Measurements from ENCODE around the gene ZHX3.
"Not testable (repeated sequence)": the region's sequence is repeated elsewhere in the genome, so short reads cannot be mapped to it uniquely, and the experiment has no call there.

Gene ZHX3

DNA sequence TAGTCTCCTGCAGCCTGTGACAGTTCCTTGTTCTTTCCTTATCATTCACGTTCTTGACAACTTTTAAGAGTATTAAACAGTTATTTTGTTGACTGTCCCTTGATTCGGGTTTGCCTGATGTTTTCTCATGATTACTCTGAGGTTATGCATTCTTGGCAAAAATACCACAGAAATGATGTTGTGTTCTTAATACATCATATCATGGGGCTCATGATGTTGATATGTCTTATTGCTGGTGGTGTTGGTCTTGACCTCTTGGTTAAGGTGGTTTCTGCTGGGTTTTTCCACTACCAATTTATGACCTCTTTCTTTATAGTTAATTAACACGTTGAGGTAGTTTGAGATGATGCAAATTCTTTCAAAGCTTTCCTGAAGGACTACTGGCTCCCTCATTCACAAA, 59.1 kb downstream of the ZHX3 start:
- H3K79me2 ChIP-seq (ENCODE audit: control insufficient read depth, insufficient read depth, low read length, unreplicated experiment), result peaks cover 26% of the 10 kb centered on the region
- H3K4me1 ChIP-seq (ENCODE audit: control insufficient read depth, insufficient read depth, low read length, unreplicated experiment), result peaks cover 16% of the 10 kb centered on the region

DNA sequence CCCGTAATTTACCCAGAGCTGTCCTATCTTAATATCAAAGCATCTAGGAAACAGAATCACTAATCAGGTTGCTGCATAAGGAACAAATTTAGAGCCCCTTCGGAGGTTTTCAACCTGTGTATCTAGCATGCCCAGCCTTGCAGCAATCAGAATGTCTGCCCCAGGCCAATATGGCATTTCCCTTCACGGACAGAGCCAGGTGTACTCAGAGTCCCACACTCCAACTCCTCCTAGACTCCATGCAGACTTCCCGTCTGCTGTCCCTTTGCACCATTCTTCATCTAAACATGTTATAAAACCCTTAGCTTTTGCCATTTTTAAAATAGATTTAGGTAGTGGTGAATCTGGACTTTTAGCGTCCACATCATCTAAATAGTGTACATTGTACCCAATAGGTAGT, 61.0 kb downstream of the ZHX3 start:
- Histone ChIP-seq H3K27me3 (ENCODE audit: insufficient read depth, low read length) (no peaks in the 10 kb centered on the region), H3K36me3 (ENCODE audit: insufficient read depth, low read length) (peaks cover 3% of the 10 kb centered on the region), H3K27ac (ENCODE audit: low read depth, low read length) (no peak overlapping the region), H3K79me2 (ENCODE audit: control insufficient read depth, insufficient read depth, low read length, unreplicated experiment) (peaks cover 20% of the 10 kb centered on the region), H2AFZ (ENCODE audit: low read length, unreplicated experiment) (no peak overlapping the region), H3K4me1 (ENCODE audit: control insufficient read depth, insufficient read depth, low read length, unreplicated experiment) (peaks cover 11% of the 10 kb centered on the region), H3K4me3 (ENCODE audit: low read depth, low read length) (no peak overlapping the region)

More for the DNA sequence above, 59.1 kb downstream of the ZHX3 start:
- H3K27me3 ChIP-seq (ENCODE audit: insufficient read depth, low read length), result no peaks in the 10 kb centered on the region
- H3K27ac ChIP-seq (ENCODE audit: low read depth, low read length), result no peak overlapping the region
- H3K36me3 ChIP-seq (ENCODE audit: insufficient read depth, low read length), result peaks cover 3% of the 10 kb centered on the region
- no peak overlapping the region for H2AFZ ChIP-seq (ENCODE audit: low read length, unreplicated experiment)
- H3K4me3 ChIP-seq (ENCODE audit: low read depth, low read length), result no peak overlapping the region

DNA sequence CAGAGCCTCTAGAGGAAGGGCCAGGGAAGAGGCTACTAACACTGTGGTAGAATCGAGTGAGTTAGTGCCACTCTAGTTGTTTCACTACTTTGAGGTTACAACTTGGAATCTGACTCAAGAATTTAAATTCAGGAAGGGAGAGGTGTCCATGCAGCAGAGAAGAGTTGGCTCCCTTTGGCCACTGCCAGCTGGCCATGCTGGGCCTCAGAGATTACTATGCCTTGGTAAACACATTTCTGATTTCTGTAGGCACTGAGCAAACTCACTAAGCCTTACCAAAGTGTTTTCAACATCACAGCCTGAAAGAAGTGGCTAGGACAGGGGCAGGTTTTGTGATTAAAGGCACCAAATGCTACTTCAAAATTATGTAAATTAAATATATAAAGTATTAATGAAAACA, 61.9 kb downstream of the ZHX3 start:
- H3K36me3 ChIP-seq (ENCODE audit: insufficient read depth, low read length), result peaks cover 3% of the 10 kb centered on the region
- H3K79me2 ChIP-seq (ENCODE audit: control insufficient read depth, insufficient read depth, low read length, unreplicated experiment), result peaks cover 15% of the 10 kb centered on the region
- H3K4me3 ChIP-seq (ENCODE audit: low read depth, low read length), result no peak overlapping the region
- no peak overlapping the region for H3K27ac ChIP-seq (ENCODE audit: low read depth, low read length)
- H3K27me3 ChIP-seq (ENCODE audit: insufficient read depth, low read length), result no peaks in the 10 kb centered on the region
- peaks cover 15% of the 10 kb centered on the region for H3K4me1 ChIP-seq (ENCODE audit: control insufficient read depth, insufficient read depth, low read length, unreplicated experiment)
- H2AFZ ChIP-seq (ENCODE audit: low read length, unreplicated experiment), result no peak overlapping the region

DNA sequence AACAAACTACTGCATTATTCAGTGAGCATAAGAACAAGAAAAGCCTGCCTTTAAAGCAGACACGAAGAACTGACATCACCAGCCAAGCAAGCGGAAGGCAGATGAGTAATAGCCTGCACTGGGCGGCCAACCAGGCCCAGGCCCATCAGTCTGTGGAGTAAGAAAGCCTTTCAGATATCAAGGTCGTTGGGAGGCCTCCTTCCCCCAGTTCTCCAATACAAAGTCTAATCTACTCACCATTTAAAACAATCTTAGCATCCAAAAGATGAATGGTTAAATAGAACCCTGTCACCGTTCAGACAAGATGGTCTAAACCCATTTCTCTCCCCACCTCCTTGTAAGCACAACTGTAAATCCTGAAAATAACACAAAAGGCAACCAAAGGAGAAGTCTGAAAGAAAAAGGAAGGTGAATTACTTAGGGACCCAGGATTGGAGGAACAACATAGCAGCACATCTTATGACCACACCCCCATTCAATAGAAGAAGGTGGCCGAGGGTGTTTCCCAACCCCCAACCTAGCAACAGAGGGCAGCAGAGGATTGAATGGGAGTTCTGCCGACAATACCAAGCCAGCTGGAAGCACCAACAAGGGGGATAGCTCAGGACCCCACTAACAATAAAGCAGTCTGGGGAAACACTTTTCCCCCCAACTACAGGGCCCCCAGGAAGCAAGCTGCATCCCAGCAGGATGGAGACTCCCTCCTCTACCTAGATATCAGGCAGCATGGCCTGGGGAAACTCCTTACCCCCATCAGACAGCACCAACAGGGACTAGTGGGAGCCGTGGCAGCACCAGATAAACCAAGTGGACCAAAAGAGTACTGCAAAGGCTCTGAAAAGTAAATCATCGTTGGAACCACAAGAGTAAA, 67.9 kb downstream of the ZHX3 start:
- no peaks in the 10 kb centered on the region; the same call in 1 of the 2 replicates for H3K36me3 ChIP-seq (ENCODE audit: insufficient read depth, low read length)
- H3K27me3 ChIP-seq (ENCODE audit: insufficient read depth, low read length), result no peaks in the 10 kb centered on the region
- peaks cover 25% of the 10 kb centered on the region for H3K79me2 ChIP-seq (ENCODE audit: control insufficient read depth, insufficient read depth, low read length, unreplicated experiment)
- peak overlapping the region; percentile 75 for H2AFZ ChIP-seq (ENCODE audit: low read length, unreplicated experiment)
- peak overlapping the region; percentile 60 for H3K4me3 ChIP-seq (ENCODE audit: low read depth, low read length)
- H3K4me1 ChIP-seq (ENCODE audit: control insufficient read depth, insufficient read depth, low read length, unreplicated experiment), result peaks cover 68% of the 10 kb centered on the region
- peak overlapping the region; percentile 99 for H3K27ac ChIP-seq (ENCODE audit: low read depth, low read length)

DNA sequence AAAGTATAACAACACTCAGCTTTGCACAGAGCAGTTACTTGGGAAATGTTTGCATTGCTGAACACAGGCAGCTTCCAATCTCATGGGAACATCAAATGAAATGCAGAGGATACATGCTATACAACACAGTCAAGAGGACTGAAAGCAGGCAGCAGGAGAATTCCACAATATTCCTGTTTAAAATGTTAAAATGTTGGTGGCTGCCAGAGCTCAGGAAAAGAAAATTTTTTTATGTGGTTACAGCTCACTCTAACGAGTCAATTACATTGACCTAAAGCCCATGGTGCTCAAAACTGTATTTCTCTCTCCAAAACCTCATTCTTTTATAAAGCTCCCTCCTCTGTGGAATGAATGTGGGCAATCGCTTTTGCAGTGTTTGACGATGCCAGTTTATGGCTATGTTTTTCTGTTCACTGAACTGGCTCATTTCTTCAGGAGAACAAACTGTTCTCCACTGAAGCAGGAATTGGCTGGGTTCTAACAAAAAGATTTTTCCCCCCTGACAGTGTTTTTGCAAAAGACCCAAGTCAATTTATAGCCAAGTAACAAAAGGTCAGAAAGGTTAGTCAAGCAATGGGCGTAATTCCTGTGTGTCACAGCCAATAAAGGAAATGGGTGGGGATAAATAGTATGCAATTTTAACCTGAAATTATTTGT, 69.0 kb downstream of the ZHX3 start:
- H2AFZ ChIP-seq (ENCODE audit: low read length, unreplicated experiment), result peak overlapping the region; percentile 9
- H3K4me1 ChIP-seq (ENCODE audit: control insufficient read depth, insufficient read depth, low read length, unreplicated experiment), result peaks cover 65% of the 10 kb centered on the region
- peak overlapping the region; percentile 60 for H3K4me3 ChIP-seq (ENCODE audit: low read depth, low read length)
- peak overlapping the region; percentile 99 for H3K27ac ChIP-seq (ENCODE audit: low read depth, low read length)
- no peaks in the 10 kb centered on the region for H3K27me3 ChIP-seq (ENCODE audit: insufficient read depth, low read length)
- peaks cover 33% of the 10 kb centered on the region for H3K79me2 ChIP-seq (ENCODE audit: control insufficient read depth, insufficient read depth, low read length, unreplicated experiment)
- H3K36me3 ChIP-seq (ENCODE audit: insufficient read depth, low read length), result no peaks in the 10 kb centered on the region; the same call in 1 of the 2 replicates

DNA sequence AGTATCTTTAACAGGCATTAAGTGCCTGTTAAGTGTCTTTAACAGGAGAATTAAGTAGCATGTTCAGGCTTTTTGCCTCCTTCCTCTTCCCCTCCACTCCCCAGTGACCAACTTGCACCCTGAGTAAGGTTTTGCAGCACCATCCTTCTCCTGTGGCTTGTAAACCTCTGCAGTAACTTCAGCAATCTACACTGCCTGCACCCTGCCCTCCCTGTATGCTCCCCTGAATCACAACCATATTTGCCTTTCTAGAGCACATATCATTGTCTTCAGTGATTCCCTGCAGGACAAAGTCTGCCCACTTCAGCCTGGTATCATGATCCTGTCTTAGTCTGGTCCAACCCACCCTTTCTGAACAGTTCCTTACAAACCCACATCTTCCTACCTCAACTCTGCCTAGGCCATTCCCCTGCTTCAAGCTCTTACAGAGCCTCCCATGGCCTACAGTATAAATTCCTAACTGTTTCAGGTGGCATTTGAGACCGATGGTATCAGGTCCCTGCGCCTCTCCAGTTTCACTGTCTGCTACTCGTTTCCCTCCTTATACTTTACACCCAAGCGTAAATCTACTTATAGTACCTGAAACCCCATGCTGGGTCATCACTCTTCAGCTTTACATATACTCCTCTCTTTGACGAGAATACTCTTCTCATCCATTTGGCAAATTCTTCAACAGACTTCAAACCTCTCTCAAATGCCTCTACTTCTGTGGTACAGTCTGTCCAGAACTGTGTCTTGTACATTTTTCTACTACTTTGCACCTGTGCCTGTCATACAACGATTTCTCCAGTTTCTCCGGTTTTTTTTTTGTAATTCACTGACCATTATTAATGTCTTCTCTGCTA, 69.8 kb downstream of the ZHX3 start:
- H2AFZ ChIP-seq (ENCODE audit: low read length, unreplicated experiment), result no peak overlapping the region

DNA sequence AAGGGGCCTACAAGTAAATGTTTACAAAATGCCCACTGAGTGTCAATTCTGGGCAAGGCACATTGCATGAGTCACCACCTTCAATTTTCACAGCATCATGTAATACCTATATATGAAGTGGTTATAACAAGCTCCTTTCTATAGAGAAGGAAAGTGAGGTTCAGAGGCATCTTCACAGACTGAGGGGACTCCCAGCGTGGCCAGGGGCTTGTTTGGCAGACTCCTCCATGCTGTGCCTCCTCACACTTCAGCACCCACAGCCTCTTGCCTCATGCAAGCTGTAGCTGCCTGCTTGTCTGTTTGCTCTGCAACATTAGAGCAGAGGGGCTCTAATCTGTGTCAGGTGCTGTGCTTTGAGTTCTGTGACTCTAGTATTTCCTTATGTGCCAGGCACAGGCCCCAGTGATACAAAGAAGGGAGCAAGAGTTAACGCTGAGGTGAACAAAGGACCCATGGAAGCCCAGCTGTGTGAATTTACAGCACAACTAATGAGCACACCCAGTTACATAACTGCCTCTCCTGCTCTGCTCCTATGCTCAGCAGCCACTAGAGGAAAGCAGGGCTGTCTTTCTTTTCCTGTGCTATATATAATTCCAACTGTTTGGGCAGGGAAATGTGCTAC, 72.3 kb downstream of the ZHX3 start:
- H3K79me2 ChIP-seq (ENCODE audit: control insufficient read depth, insufficient read depth, low read length, unreplicated experiment), result peaks cover 28% of the 10 kb centered on the region
- H2AFZ ChIP-seq (ENCODE audit: low read length, unreplicated experiment), result no peak overlapping the region
- H3K36me3 ChIP-seq (ENCODE audit: insufficient read depth, low read length), result no peaks in the 10 kb centered on the region
- H3K27ac ChIP-seq (ENCODE audit: low read depth, low read length), result peak overlapping the region; percentile 99
- no peak overlapping the region for H3K4me3 ChIP-seq (ENCODE audit: low read depth, low read length)
- peaks cover 52% of the 10 kb centered on the region for H3K4me1 ChIP-seq (ENCODE audit: control insufficient read depth, insufficient read depth, low read length, unreplicated experiment)
- no peaks in the 10 kb centered on the region for H3K27me3 ChIP-seq (ENCODE audit: insufficient read depth, low read length)

More for the DNA sequence above, 69.8 kb downstream of the ZHX3 start:
- Histone ChIP-seq H3K79me2 (ENCODE audit: control insufficient read depth, insufficient read depth, low read length, unreplicated experiment) (peaks cover 33% of the 10 kb centered on the region), H3K4me1 (ENCODE audit: control insufficient read depth, insufficient read depth, low read length, unreplicated experiment) (peaks cover 63% of the 10 kb centered on the region), H3K36me3 (ENCODE audit: insufficient read depth, low read length) (no peaks in the 10 kb centered on the region; the same call in 1 of the 2 replicates), H3K27me3 (ENCODE audit: insufficient read depth, low read length) (no peaks in the 10 kb centered on the region), H3K4me3 (ENCODE audit: low read depth, low read length) (peak overlapping the region; percentile 60), H3K27ac (ENCODE audit: low read depth, low read length) (peak overlapping the region; percentile 99)

DNA sequence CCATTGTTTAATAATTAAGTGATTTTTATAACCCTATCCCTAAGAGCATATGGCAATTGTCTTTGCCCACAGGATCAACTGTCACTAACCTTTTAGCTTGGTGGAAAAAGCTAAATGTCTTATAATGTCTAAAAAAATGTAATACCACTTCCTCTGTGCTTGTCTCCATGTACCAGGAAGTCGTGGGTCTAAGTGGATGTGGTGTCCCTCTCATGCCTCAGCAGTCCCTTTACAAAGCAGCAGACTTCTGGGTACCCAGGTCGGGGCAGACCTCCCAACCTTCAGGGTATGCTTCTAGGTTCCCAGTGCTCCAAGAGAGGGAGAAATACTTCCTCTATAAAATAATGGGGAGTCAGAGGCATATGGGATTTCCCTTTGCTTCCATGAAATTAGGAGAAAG, 74.7 kb downstream of the ZHX3 start:
- H3K79me2 ChIP-seq (ENCODE audit: control insufficient read depth, insufficient read depth, low read length, unreplicated experiment), result peaks cover 28% of the 10 kb centered on the region
- H3K27me3 ChIP-seq (ENCODE audit: insufficient read depth, low read length), result no peaks in the 10 kb centered on the region
- H3K4me3 ChIP-seq (ENCODE audit: low read depth, low read length), result no peak overlapping the region
- no peak overlapping the region for H2AFZ ChIP-seq (ENCODE audit: low read length, unreplicated experiment)
- no peak overlapping the region for H3K27ac ChIP-seq (ENCODE audit: low read depth, low read length)
- peaks cover 7% of the 10 kb centered on the region; the same call in 1 of the 2 replicates for H3K36me3 ChIP-seq (ENCODE audit: insufficient read depth, low read length)
- peaks cover 34% of the 10 kb centered on the region for H3K4me1 ChIP-seq (ENCODE audit: control insufficient read depth, insufficient read depth, low read length, unreplicated experiment)

DNA sequence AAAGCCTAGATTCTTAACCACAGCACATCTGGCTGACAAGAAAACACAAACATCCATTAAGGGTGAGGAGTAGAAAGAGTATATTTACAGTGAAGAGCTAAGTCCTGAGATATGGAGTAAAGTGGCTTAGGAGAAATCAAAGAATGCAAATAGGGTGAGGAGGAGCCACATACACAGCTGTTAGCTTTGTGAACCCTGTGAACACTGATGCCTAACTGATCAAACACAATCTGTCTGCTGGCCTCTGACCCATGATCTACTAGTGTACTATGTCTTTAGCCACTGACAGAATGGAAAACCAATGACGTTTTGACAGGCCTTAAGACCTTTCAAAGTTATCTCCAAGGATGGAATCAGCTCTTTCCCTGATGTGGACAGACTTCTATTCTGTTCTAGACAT, 75.2 kb downstream of the ZHX3 start:
- Histone ChIP-seq H3K27ac (ENCODE audit: low read depth, low read length) (no peak overlapping the region), H3K27me3 (ENCODE audit: insufficient read depth, low read length) (no peaks in the 10 kb centered on the region), H3K79me2 (ENCODE audit: control insufficient read depth, insufficient read depth, low read length, unreplicated experiment) (peaks cover 28% of the 10 kb centered on the region), H2AFZ (ENCODE audit: low read length, unreplicated experiment) (no peak overlapping the region), H3K4me1 (ENCODE audit: control insufficient read depth, insufficient read depth, low read length, unreplicated experiment) (peaks cover 30% of the 10 kb centered on the region), H3K4me3 (ENCODE audit: low read depth, low read length) (no peak overlapping the region), H3K36me3 (ENCODE audit: insufficient read depth, low read length) (peaks cover 8% of the 10 kb centered on the region; the same call in 1 of the 2 replicates)

DNA sequence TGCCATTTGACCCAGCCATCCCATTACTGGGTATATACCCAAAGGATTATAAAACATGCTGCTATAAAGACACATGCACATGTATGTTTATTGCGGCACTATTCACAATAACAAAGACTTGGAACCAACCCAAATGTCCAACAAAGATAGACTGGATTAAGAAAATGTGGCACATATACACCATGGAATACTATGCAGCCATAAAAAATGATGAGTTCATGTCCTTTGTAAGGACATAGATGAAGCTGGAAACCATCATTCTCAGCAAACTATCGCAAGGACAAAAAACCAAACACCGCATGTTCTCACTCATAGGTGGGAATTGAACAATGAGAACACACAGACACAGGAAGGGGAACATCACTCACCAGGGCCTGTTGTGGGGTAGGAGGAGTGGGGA, 80.3 kb downstream of the ZHX3 start:
- peaks cover 24% of the 10 kb centered on the region for H3K4me1 ChIP-seq (ENCODE audit: control insufficient read depth, insufficient read depth, low read length, unreplicated experiment)
- H3K79me2 ChIP-seq (ENCODE audit: control insufficient read depth, insufficient read depth, low read length, unreplicated experiment); H3K36me3 ChIP-seq (ENCODE audit: insufficient read depth, low read length); H3K4me3 ChIP-seq (ENCODE audit: low read depth, low read length); H3K27me3 ChIP-seq (ENCODE audit: insufficient read depth, low read length); H3K27ac ChIP-seq (ENCODE audit: low read depth, low read length); H2AFZ ChIP-seq (ENCODE audit: low read length, unreplicated experiment): not testable (repeated sequence)
